NCI-H1105 treated with DMSO at 0.1 percent for 48 hours (cell line): ENCODE results near the gene NFATC2.
A peak's percentile ranks its signal among the peaks of the same experiment; 100 is the strongest.
"Not testable (repeated sequence)": the region's sequence is repeated elsewhere in the genome, so short reads cannot be mapped to it uniquely, and the experiment has no call there.

ENCODE experiments used
- DNase-seq: peaks from one replicate; lab custom pipeline; 2025; lab: John Stamatoyannopoulos, UW

The NFATC2 gene

GRCh38 chr20:51568533-51568932 is 26.0 kb upstream of the NFATC2 start:
- not testable (repeated sequence) for DNase-seq

- no peak for DNase-seq
These were observed 25.1 kb upstream of the NFATC2 start for GRCh38 chr20:51567622-51568021.

GRCh38 chr20:51566594-51566993 is 24.1 kb upstream of the NFATC2 start:
- no peak for DNase-seq

- no peak for DNase-seq
These were observed 23.0 kb upstream of the NFATC2 start for GRCh38 chr20:51565298-51566144.

- DNase-seq, result no peak
These were observed 21.2 kb upstream of the NFATC2 start for GRCh38 chr20:51563486-51564332.

GRCh38 chr20:51563174-51563485 is 20.6 kb upstream of the NFATC2 start:
- no peak for DNase-seq

GRCh38 chr20:51562332-51563173 is 20.0 kb upstream of the NFATC2 start:
- peak; percentile 64 for DNase-seq

GRCh38 chr20:51562027-51562331 is 19.5 kb upstream of the NFATC2 start:
- DNase-seq, result no peak

- peak; percentile 10 for DNase-seq
These were observed 18.2 kb upstream of the NFATC2 start for GRCh38 chr20:51560550-51561307.

GRCh38 chr20:51560042-51560441 is 17.5 kb upstream of the NFATC2 start:
- DNase-seq, result no peak

- no peak for DNase-seq
These were observed 12.1 kb upstream of the NFATC2 start for GRCh38 chr20:51554538-51555165.

- no peak for DNase-seq
These were observed 11.5 kb upstream of the NFATC2 start for GRCh38 chr20:51553897-51554486.

- DNase-seq, result no peak
These were observed 8.7 kb upstream of the NFATC2 start for GRCh38 chr20:51551186-51551585.

- DNase-seq, result no peak
These were observed 7.0 kb upstream of the NFATC2 start for GRCh38 chr20:51549474-51549873.

GRCh38 chr20:51547951-51548350 is 5.4 kb upstream of the NFATC2 start:
- no peak for DNase-seq

- no peak for DNase-seq
These were observed 3.0 kb upstream of the NFATC2 start for GRCh38 chr20:51545515-51545914.

GRCh38 chr20:51543422-51543788 is 886 bp upstream of the NFATC2 start:
- DNase-seq, result peak; percentile 37

- DNase-seq, result no peak
These were observed 417 bp downstream of the NFATC2 start for GRCh38 chr20:51542033-51542570.

GRCh38 chr20:51541189-51542032 is 1.1 kb downstream of the NFATC2 start:
- peak; percentile 57 for DNase-seq

GRCh38 chr20:51540580-51540979 is 1.9 kb downstream of the NFATC2 start:
- no peak for DNase-seq
